ENCODE data around the gene PKN1. TPM values are rescaled to one million over a fixed set of nuclear protein-coding genes. Genes with fewer than 3 reads are reported as not detected.

PKN1 gene
- total and polyA plus RNA-seq, 3 donors from 2014 or later = 116 to 259 (median 204) TPM

GRCh38 chr19:14412324-14412995 lies 20.6 kb upstream of the PKN1 start:
- Histone ChIP-seq H3K9me3 (no peaks in the 10 kb centered on the region), H3K4me3 (no peak overlapping the region), H3K36me3 (ENCODE audit: low read depth, missing control alignments) (no peaks in the 10 kb centered on the region), H3K4me1 (peaks cover 14% of the 10 kb centered on the region), H3K27me3 (no peaks in the 10 kb centered on the region), H3K27ac (no peak overlapping the region)
- WGBS, 2 donors = 84 to 93% methylated on average over 10 to 25 of the region's 25 CpGs
- DNase-seq = no peak
- intact Hi-C loops (cut with DNase I; ENCODE audit: low total_unique reads) = no loop called here
- no peak for TF ChIP-seq POLR2A (IDR thresholded peaks at IDR 0.05)
- TF ChIP-seq CTCF (IDR thresholded peaks at IDR 0.05) = no peak

GRCh38 chr19:14412996-14413692 lies 20.0 kb upstream of the PKN1 start:
- no peaks in the 10 kb centered on the region for H3K27me3 ChIP-seq
- H3K36me3 ChIP-seq (ENCODE audit: low read depth, missing control alignments) = no peaks in the 10 kb centered on the region
- intact Hi-C loops (cut with DNase I; ENCODE audit: low total_unique reads) = no loop called here
- H3K4me1 ChIP-seq = peaks cover 19% of the 10 kb centered on the region
- H3K27ac ChIP-seq = no peak overlapping the region
- no peak for DNase-seq
- H3K4me3 ChIP-seq = no peak overlapping the region
- WGBS, 2 donors = 86 to 88% methylated on average over 14 to 15 of the region's 15 CpGs
- TF ChIP-seq POLR2A (IDR thresholded peaks at IDR 0.05) = no peak
- TF ChIP-seq CTCF (IDR thresholded peaks at IDR 0.05) = no peak
- no peaks in the 10 kb centered on the region for H3K9me3 ChIP-seq

GRCh38 chr19:14413693-14414181 lies 19.4 kb upstream of the PKN1 start:
- no peaks in the 10 kb centered on the region for H3K36me3 ChIP-seq (ENCODE audit: low read depth, missing control alignments)
- intact Hi-C loops (cut with DNase I; ENCODE audit: low total_unique reads) = no loop called here
- no peak overlapping the region for H3K27ac ChIP-seq
- TF ChIP-seq POLR2A (IDR thresholded peaks at IDR 0.05) (no peak), CTCF (IDR thresholded peaks at IDR 0.05) (no peak)
- H3K4me1 ChIP-seq = peaks cover 21% of the 10 kb centered on the region
- no peak for DNase-seq
- no peak overlapping the region for H3K4me3 ChIP-seq
- no peaks in the 10 kb centered on the region for H3K27me3 ChIP-seq
- 45 to 58% methylated on average over 2 to 3 of the region's 3 CpGs for WGBS, 2 donors
- H3K9me3 ChIP-seq = no peaks in the 10 kb centered on the region

GRCh38 chr19:14414926-14415690 lies 18.0 kb upstream of the PKN1 start:
- 95% methylated on average over 8 of the region's 8 CpGs for WGBS, 2 donors
- intact Hi-C loops (cut with DNase I; ENCODE audit: low total_unique reads) = no loop called here
- no peaks in the 10 kb centered on the region for H3K36me3 ChIP-seq (ENCODE audit: low read depth, missing control alignments)
- H3K27ac ChIP-seq = no peak overlapping the region
- TF ChIP-seq CTCF (IDR thresholded peaks at IDR 0.05) (no peak), POLR2A (IDR thresholded peaks at IDR 0.05) (no peak)
- H3K4me1 ChIP-seq = peaks cover 21% of the 10 kb centered on the region
- no peak for DNase-seq
- H3K4me3 ChIP-seq = no peak overlapping the region
- no peaks in the 10 kb centered on the region for H3K27me3 ChIP-seq
- no peaks in the 10 kb centered on the region for H3K9me3 ChIP-seq
